ENCODE data around the gene L1CAM.

The L1CAM gene

GRCh38 chrX:153884590-153884989 lies 1.4 kb downstream of the L1CAM start:
- H3K4me2 ChIP-seq (ENCODE audit: low read depth, low read length, poor library complexity, severe bottlenecking): no peak overlapping the region
- H3K4me3 ChIP-seq (ENCODE audit: insufficient read depth, low read length, poor library complexity, severe bottlenecking): no peak overlapping the region
- H3K27me3 ChIP-seq (ENCODE audit: low read length): no peaks in the 10 kb centered on the region
- H3K27ac ChIP-seq (ENCODE audit: low read depth, low read length): no peak overlapping the region
- TF ChIP-seq, protein P1, sequence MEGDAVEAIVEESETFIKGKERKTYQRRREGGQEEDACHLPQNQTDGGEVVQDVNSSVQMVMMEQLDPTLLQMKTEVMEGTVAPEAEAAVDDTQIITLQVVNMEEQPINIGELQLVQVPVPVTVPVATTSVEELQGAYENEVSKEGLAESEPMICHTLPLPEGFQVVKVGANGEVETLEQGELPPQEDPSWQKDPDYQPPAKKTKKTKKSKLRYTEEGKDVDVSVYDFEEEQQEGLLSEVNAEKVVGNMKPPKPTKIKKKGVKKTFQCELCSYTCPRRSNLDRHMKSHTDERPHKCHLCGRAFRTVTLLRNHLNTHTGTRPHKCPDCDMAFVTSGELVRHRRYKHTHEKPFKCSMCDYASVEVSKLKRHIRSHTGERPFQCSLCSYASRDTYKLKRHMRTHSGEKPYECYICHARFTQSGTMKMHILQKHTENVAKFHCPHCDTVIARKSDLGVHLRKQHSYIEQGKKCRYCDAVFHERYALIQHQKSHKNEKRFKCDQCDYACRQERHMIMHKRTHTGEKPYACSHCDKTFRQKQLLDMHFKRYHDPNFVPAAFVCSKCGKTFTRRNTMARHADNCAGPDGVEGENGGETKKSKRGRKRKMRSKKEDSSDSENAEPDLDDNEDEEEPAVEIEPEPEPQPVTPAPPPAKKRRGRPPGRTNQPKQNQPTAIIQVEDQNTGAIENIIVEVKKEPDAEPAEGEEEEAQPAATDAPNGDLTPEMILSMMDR (IDR thresholded peaks at IDR 0.05; ENCODE audit: insufficient read depth, low read length, poor library complexity, severe bottlenecking): no peak
- no peak for TF ChIP-seq EZH2phosphoT487 (conservative IDR thresholded peaks at IDR 0.05; ENCODE audit: low read length)
- no peaks in the 10 kb centered on the region for H3K9me3 ChIP-seq (ENCODE audit: insufficient read depth, low read length)
- H2AFZ ChIP-seq (ENCODE audit: low read depth, low read length, severe bottlenecking): no peak overlapping the region
- H3F3A ChIP-seq (ENCODE audit: insufficient read depth): no peaks in the 10 kb centered on the region
- H4K20me1 ChIP-seq (ENCODE audit: low read depth, low read length): no peaks in the 10 kb centered on the region
- H3K36me3 ChIP-seq (ENCODE audit: low read length): no peaks in the 10 kb centered on the region
- no peak overlapping the region for H3K9ac ChIP-seq (ENCODE audit: low read length)
- H3K79me2 ChIP-seq (ENCODE audit: insufficient read depth, low read length): no peaks in the 10 kb centered on the region
- H3K9me2 ChIP-seq (replicated peaks; ENCODE audit: insufficient read depth, low read length): no peaks in the 10 kb centered on the region

DNA sequence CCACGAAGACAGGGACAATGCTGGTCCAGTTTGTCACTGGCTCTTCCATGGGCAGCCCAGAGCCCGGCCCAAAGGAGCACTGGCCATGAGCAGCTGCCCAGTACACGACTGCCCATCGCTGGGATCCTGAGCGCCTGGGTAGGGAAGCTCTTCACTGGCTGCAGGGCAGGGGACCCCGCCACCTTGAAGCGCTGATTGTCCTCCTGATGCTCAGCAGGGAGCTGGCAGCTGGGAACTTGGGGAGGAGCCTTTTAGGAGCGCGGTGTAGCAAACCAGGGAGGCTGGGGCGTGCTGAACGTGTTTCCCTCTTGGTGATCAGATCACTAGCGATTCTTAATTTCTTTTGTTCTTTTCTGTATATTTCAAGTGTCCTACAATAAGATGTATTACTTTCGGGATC lies 1.8 kb downstream of the L1CAM start:
- Histone ChIP-seq H3K79me2 (ENCODE audit: insufficient read depth, low read length) (no peaks in the 10 kb centered on the region), H3F3A (ENCODE audit: insufficient read depth) (no peaks in the 10 kb centered on the region), H2AFZ (ENCODE audit: low read depth, low read length, severe bottlenecking) (no peak overlapping the region), H3K4me3 (ENCODE audit: insufficient read depth, low read length, poor library complexity, severe bottlenecking) (no peak overlapping the region), H3K4me2 (ENCODE audit: low read depth, low read length, poor library complexity, severe bottlenecking) (no peak overlapping the region), H4K20me1 (ENCODE audit: low read depth, low read length) (no peaks in the 10 kb centered on the region), H3K27me3 (ENCODE audit: low read length) (no peaks in the 10 kb centered on the region), H3K9me3 (ENCODE audit: insufficient read depth, low read length) (no peaks in the 10 kb centered on the region), H3K27ac (ENCODE audit: low read depth, low read length) (no peak overlapping the region), H3K36me3 (ENCODE audit: low read length) (no peaks in the 10 kb centered on the region), H3K9me2 (replicated peaks; ENCODE audit: insufficient read depth, low read length) (no peaks in the 10 kb centered on the region), H3K9ac (ENCODE audit: low read length) (no peak overlapping the region)
- TF ChIP-seq, protein P1 (IDR thresholded peaks at IDR 0.05; ENCODE audit: insufficient read depth, low read length, poor library complexity, severe bottlenecking): no peak
- no peak for TF ChIP-seq EZH2phosphoT487 (conservative IDR thresholded peaks at IDR 0.05; ENCODE audit: low read length)

- Histone ChIP-seq H3K9ac (ENCODE audit: low read length) (no peak overlapping the region), H3K27ac (ENCODE audit: low read depth, low read length) (no peak overlapping the region), H3F3A (ENCODE audit: insufficient read depth) (no peaks in the 10 kb centered on the region), H2AFZ (ENCODE audit: low read depth, low read length, severe bottlenecking) (no peak overlapping the region), H3K79me2 (ENCODE audit: insufficient read depth, low read length) (no peaks in the 10 kb centered on the region), H3K9me3 (ENCODE audit: insufficient read depth, low read length) (no peaks in the 10 kb centered on the region), H3K36me3 (ENCODE audit: low read length) (no peaks in the 10 kb centered on the region), H3K9me2 (replicated peaks; ENCODE audit: insufficient read depth, low read length) (no peaks in the 10 kb centered on the region), H3K4me2 (ENCODE audit: low read depth, low read length, poor library complexity, severe bottlenecking) (no peak overlapping the region), H4K20me1 (ENCODE audit: low read depth, low read length) (no peaks in the 10 kb centered on the region), H3K27me3 (ENCODE audit: low read length) (no peaks in the 10 kb centered on the region), H3K4me3 (ENCODE audit: insufficient read depth, low read length, poor library complexity, severe bottlenecking) (no peak overlapping the region)
- TF ChIP-seq, protein P1 (IDR thresholded peaks at IDR 0.05; ENCODE audit: insufficient read depth, low read length, poor library complexity, severe bottlenecking): no peak
- TF ChIP-seq EZH2phosphoT487 (conservative IDR thresholded peaks at IDR 0.05; ENCODE audit: low read length): no peak
Observed at GRCh38 chrX:153883163-153883843, 2.7 kb downstream of the L1CAM start.
